ENCODE results near the gene AK8. TPM values are rescaled to one million over a fixed set of nuclear protein-coding genes. Genes with fewer than 3 reads are reported as not detected.
A peak's percentile ranks its signal among the peaks of the same experiment; 100 is the strongest.

Gene AK8
- total RNA-seq, 1 donor from 2014 or later: 0.98 TPM

DNA sequence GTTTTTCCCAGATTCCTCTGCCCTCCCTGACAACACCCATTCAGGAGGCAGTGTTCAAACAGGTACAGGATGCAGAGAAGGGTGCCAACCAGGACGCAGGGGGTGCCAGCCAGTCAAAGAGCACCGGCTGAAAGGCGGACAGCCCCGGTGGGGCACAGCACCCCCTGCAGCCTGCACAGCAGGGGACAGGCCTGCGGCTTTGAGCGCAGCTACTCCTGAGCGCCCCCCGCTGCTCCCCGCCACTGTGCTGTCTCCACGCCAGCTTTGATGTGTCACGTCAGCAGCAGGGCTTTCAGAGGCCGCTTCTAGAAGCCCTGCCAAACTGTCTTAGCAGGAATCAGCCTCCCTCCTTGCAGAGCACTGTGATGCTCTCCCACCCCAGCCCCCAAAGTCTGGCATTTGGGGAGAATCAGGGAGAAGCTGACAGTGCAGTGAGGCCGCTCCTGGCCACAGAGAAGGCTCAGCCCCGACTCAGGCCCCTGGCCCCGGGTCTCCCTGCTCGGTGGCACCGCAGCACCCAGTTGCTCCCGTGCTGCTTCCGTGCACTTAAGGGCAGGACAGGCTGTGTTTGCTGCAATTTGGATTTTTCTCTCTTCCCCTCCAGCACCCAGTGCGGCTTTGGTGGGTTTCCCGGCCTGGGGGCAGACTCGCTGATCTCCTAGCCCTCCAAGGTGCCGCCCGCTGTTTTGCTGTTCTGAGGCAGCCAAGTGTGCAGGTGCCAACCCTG lies 20.3 kb downstream of the AK8 start:
- DNase-seq (ENCODE audit: low spot score): no peak

DNA sequence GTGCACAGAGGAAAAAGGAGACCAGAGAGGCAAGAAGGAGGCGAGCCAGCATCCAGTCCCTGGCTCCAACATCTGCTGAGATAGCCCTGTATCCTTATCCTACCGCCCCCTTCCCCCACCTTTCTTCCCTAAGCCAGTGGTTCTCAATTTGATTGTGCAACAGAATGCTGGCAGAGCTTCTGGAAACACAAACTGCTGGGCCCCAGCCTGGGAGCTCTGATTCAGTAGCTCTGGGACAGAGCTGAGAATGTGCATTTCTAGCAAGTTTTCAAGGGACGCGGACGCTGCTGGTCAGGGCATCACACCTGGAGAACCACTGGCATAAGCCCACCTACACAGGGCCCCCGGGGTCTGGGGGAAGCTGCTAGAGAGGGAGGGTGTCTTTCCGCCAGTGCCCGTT lies 21.1 kb downstream of the AK8 start:
- DNase-seq (ENCODE audit: low spot score): peak; percentile 73

DNA sequence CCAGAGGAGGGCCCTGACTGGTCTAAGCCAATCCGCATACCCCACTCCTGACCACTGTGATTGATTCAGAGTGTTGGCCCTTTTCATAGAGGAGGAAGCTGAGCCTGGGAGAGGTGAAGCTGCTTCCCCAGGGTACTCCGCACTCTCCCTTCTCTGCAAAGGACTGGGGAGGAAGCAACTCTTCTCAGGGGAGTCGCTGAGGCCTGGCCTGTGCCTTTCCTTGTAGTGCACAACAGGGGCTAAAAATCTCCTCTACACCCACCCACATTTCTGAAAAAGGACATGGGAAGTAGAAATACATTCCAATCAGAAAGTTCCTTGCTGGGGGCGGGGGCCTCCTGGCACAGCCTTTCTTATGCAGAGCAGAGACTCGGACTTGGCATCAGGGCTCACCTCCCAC lies 22.2 kb downstream of the AK8 start:
- DNase-seq (ENCODE audit: low spot score): no peak

DNA sequence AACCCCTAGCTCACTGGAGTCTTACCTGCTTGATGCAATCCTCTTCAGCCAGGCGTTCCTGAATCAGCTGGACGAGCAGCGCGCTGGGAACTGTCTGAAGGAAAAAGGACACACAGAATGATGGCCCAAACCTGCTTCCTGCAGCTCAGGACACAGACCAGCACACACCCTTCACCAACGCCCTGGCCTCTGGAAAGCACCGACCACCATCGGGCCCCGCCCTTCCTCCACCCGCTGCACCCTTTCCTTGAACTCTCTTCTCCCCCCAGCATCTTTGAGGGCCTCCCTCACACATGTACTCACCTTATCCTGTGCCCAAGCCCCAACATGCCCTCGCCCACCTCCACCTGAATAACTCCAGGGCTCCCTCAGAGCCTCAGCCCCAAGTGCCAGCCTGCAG lies 23.3 kb downstream of the AK8 start:
- DNase-seq (ENCODE audit: low spot score): no peak

DNA sequence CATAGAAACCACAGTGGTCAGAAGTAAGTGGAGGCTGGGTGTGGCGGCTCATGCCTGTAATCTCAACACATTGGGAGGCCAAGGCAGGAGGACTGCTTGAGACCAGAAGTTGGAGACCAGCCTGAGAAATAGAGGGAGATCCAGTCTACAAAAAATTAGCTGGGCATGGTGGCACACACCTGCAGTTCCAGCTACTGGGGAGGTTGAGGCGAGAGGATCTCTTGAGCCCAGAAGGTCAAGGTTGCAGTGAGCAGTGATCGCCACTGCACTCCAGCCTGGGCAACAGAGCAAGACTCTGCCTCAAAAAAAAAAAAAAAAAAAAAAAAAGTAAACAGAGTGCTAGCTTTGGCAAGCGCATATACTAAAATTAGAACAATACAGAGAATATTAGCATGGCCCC lies 24.6 kb downstream of the AK8 start:
- DNase-seq (ENCODE audit: low spot score): no peak

DNA sequence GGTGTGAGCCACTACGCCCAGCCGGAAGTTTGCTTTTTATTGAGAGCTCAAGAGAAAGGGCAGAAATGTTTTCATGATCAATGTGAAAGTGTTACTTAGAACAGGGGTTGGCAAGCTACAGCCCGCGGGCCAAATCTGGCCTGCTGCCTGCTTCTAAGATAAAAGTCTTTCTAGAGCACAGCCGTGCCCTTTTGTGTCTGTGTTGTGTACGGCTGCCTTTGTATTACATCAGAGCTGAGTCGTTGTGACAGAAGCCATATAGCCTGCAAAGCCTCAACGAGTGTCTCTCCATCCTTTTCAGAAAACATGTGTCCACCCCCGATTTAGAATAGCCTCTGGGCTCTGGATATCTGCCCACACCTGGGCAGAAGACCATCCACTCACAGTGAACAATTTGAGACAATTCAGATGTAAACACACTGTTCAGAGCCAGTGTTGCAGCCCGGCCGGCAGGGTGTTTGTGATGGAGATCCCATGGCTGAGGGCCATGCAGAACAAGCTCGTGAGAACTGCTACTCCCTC lies 28.8 kb downstream of the AK8 start:
- DNase-seq (ENCODE audit: low spot score): peak; percentile 65

DNA sequence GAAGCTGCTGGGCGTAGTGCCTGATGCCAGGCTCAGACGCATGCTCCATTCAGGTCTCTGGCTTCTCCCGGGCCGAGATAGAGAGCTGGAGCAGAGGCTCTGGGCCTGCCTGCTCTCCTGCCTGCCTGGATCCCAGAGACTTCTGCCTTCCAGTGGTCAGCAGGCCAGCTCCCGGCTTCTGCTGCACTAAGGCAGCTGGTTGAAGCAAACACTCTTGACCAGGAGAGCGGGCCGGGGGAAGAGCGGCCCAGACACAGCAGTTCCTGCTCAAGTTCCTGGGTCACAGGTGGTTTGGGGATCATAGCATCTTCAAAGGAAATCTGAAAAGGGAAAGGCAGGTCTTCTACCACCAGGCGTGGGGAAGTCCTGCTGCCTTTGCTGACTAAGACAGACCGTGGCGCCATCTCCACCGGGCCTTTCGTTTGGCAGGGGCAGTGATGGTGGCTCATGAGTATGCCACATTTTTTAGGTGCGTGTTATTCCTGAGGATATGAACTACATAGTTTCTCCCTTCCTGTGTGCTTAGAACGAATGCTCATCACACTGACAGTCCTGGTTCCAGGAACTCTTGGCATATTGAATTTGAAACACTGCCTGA lies 31.1 kb downstream of the AK8 start:
- no peak for DNase-seq (ENCODE audit: low spot score)

DNA sequence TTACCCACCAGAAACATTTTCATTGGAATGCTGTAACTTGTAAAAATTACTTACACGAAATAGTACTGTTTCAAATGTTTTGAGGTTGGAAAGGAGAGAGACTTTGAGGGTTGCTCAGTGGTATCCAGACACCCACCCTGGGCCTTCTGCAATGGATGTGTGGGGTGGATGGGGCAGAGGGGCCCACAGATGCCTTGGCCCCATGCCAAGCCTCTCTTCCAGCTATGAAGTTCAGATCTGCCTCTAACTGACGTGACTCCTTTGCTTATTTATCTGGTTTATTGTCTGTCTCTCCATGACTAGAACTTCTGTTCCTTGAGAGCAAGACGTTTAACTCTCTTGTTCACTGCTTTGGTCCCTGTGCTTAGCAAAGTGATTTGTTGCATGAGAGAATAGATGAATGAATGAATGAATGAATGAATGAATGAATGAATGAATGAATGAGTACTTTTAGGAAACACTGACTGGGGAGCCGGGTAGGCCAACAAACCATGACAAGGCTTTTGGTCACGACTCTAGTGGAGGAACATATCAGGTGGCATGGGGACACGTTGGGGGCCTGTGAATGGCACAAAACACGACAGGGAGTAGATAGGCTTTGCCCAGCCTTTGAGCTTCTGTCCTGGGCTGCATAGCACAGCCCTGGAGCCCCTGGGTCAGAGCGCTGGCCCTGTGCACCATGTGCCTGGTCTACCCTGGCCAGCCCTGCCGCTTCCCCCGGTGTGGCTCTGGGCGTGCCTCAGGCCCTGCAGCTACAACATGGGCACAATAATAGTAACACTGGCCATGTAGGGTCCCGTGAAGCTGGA lies 31.8 kb downstream of the AK8 start:
- DNase-seq (ENCODE audit: low spot score): no peak

DNA sequence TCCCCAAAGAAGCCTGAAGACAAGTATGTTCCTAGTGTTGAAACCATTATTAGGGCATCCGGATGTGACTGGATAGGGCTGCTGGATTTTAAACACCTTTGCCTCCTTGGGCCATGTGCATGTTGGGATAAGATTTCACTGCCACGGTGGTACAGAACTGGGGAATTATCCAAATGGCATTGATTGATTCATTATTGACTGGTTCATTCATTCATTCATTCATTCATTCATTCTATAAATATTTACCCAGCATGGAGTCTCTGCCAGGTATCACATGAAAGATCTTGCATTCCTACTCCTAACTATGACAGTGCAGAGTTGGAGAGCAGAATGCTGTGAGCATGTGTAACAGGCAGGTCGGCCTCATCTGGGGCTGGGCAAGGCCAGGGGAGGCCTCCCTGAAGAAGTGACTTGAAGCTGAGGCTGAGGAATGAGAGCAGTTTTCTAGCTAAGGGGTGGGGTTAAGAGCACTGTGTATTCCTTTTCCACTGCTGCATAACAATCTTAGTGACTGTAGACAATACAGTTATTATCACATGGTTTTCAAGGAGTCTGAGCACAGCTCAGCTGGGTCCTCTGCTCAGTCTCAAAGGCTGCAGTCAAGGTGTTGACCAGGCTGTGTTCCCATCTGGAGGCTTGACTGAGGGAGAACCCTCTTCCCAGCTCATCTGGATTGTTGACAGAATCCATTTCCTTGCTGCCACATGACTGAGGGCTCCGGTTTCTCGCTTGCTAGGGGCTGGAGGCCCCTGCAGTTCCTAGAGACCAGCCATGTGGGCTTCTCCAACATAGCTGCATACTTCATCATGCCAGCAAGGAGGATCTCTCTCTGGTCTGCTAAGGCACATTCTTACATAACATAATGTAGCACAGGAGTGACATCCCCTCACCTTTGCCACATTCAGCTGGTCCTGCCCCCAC lies 35.7 kb downstream of the AK8 start:
- no peak for DNase-seq (ENCODE audit: low spot score)

DNA sequence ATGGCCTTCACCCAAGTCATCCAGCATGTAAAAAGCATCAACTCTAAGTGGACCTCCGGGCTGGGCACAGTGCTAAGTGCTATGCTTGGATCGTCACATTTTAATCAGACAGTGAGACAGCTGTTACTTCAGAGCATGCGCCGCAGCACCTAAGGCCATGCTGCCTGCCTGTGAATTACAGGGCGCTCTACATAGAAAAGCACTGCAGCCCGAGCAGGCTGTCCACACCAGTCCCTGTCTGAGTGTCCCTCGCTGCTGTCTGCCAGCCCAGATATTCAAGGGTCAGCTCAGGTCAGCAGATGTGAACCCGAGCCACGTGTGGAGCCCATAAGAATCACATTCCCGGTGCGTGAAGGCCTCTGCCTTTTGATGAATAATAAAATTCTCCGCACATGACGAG lies 37.1 kb downstream of the AK8 start:
- no peak for DNase-seq (ENCODE audit: low spot score)

DNA sequence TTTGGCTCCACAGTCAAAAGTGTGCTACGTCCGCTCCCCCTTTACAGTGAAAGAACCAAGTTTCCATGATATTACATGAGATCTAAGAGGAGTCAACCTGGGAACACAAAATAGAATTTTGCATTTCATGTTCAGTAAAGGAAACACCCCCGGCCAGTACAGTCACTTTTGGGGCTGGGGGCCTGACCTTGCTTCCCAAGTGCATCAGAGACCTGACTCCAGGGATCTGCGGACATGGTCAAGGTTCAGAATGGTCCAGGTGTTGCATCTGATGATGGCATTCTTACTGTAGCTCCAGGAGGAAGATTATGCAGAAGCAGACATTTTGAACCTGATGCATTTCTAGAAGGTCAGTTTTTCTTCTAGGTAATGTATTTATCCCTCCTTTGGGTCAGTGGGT lies 39.8 kb downstream of the AK8 start:
- no peak for DNase-seq (ENCODE audit: low spot score)

DNA sequence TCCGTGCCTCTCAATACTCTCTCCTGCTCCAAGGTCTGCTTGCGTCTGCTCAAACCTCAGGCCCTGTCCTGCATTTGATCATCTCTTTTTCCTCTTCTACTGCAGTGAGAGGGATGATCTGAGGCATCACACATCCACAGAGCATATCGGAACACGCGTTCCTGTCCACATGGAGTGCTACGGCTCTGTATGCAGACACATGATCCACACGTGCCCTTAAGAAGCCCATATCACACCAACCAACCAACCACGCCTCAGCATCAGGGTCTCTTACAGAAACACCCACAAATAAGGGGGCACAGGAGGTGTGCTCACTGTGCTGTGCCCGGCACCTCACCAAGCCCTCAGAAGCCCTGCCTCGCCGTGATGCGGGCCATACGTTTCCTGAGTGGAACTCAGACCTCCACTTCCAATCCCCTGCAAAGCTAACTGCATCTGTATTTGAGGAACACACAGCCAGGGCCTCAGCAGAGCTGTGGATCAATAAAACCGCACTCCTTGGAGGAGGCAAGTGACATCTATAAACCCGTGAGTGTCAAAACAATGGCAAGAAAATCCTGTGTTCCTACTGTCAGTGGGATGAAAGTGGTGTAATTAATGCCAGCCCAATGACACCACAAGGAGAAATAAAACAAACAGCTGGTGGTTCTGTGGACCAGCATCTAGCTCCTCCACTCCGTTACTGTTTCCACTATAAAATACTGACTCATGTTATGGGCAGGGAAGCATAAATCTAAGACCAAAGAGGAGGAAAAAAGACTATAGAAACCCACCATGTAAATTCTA lies 40.4 kb downstream of the AK8 start:
- no peak for DNase-seq (ENCODE audit: low spot score)

DNA sequence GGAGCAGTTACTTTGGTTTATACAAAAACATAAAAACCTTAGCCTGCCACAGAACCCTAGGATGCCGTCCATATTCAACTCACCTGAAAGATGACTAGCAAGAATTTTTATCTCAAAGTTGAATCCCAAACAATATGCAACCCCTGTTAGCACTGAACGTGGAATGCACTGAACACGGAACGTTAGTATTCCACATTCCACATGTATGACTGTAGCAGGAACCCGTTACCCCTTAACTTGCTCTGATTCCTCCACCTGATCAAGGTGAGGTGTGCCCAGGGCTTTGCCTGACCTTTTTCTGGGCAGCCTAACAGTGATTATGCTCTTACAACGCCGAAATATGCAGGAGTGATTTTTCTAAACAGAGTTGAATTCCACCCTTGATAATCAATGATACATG lies 43.7 kb downstream of the AK8 start:
- no peak for DNase-seq (ENCODE audit: low spot score)

DNA sequence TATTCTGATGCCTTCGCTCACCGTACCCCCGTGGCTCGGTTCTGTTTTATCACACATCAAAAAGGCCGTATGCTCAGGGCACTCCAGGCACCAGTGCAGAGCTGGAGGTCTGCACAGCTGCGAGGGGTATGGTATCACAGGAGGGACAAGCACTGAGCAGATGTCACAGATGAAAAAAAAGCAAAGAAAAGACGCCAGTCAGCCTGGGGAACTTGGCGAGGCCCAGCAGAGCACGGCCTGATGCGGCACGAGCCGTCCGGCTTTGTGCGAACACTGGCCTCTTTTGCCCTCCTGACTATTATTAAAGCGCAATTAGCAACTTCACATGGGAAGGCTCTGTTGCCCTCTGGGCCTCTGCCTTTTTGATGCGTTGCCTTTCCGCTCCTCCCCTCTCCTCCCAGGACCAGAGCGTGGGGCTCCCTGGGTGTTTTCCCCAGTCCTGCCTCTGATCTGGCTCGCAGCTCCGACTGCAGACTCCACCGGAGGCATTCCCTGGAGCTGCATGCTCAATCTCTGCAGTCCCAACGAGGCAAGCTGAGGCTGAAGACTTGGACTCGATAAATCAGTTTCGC lies 44.4 kb downstream of the AK8 start:
- DNase-seq (ENCODE audit: low spot score): no peak

DNA sequence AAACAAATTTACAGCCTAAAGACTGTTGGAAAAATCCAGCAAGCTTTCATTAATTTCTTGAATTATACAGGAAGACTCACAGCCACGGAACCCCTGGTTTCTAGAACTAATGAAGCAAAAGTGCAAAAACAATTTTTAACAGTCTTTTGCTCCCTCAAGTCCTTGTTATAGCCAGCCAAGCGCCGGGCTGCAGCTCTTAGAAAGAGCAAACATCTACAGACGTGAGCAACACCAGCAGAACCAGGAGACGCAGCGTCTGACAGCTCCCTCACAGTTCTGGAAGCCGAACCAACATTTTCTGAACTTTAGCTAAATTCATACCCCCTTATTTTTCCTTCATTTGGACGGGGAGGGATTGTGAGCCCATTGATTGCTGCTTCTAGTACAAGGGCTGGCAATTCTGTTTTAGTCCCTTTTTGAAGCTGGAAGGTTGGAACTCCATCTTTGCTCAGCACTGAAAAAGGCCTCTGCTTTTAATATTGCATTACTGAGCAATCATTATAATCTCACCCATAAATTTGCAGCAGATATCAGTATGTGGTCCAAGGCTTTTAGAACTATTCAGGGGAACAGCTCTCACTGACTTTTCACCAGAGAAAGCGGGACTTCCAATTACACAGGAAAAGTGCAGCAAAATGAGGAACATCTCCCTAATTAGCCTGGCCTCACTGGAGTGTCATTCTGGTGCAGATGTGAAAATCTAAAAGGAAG lies 45.8 kb downstream of the AK8 start:
- DNase-seq (ENCODE audit: low spot score): no peak

DNA sequence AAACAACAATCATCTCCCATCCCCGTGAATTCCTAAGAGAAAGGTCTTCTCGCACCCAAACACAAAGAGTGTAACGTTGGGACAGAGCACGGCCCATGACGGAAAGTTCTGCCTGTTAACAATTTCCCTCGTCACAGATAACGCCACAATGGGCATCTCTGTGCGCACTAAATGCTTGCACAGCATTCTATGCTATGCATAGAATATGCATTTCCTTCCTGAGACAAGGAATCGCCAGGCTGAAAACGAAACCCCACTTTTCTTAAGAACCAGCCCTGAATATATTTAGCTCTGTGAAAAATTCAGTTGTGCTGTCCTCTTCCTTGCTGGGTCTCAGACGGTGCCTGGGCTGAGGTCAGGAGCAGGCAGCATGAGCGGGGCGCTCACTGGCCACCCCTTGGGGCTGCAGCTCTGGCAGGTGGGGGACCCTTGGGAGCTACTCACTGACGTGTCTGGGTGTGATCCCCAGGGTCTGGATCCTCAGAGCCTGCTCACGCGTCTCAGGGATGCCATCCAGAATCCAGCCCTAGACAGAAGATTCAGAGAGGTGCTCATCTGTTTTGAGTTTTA lies 49.8 kb downstream of the AK8 start:
- no peak for DNase-seq (ENCODE audit: low spot score)

DNA sequence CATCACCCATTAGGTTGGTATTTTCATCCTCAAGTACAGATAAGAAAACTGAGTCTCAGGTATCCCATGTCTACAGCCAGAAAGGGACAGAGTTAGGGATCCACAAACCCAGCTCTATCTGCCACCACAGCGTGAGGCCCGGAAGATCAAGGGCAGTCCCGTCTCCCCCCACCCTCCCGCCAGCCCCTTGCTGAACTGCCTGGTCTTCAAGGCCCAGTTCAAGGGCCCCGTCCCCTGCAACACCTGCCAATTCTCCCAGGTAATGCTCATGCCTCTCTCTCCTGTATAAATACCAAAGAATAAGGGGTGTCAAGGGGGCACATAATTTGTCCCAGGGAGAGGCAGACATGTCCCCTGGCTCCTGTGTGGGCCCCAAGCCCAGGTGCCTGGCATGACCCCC lies 50.7 kb downstream of the AK8 start:
- DNase-seq (ENCODE audit: low spot score): no peak

DNA sequence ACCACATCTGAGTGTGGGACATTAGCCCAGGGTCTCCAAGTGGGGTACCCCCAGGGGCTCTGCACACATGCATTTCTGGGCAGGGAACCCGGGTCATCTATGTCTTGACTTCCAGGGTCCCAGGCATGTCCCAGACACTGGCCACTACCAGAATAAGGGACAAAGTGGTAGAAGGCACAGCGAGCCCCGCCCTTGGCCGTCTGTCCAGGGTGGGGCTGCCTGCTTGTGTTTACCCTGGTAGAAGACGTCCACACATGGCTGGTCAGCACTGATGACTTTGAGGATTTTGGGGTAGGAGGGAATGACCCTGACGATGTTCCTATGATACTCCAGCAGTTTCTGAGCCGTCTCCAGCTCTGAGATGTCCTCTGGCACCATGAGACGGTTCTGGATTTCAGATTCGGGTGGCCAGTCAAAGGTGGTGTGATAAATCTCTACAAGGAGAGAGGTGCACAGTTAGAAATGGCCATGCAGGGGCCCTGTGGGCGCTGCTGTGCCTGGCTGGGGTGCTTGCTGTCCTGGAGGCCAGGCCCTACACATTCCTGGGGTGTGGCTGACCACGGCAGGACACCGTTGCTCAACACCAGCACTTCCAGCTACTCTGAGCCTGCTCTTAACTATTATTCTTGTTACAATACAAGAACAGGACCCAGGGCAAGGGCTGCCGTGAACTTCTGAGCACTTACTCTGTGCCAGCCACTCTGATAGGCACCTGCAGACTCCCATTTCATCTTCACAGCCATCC lies 51.3 kb downstream of the AK8 start:
- no peak for DNase-seq (ENCODE audit: low spot score)

DNA sequence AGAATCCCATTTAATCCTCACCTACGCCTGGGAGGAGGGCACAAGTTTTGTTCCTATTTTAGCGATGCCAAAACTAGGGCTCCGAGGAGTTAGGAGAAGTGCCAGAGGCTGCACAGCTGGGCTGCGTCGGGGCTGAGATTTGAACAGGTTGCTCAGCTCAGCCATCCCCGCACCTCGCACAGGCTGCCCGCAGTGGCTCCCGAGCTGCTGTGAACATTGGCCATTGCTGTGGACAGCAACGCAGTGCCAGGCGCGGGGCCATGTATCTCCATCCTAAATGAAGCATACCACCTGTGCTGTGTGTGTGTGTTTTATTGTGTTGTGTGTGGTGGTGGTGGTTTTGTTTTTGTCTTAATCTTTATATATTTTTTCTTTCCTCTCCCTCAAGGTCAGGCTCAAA lies 52.0 kb downstream of the AK8 start:
- DNase-seq (ENCODE audit: low spot score): no peak
